NCI-H748 treated with DMSO at 0.1 percent for 48 hours (cell line): ENCODE measurements around the gene MECR.
"Not testable (repeated sequence)": the region's sequence is repeated elsewhere in the genome, so short reads cannot be mapped to it uniquely, and the experiment has no call there.

Source experiments
- DNase-seq: peaks from one replicate; lab custom pipeline; 2025; lab: John Stamatoyannopoulos, UW

MECR gene

GRCh38 chr1:29167904-29168303 is 62.8 kb downstream of the MECR start:
- no peak for DNase-seq

- DNase-seq = no peak
Measured at GRCh38 chr1:29166291-29166878, 64.3 kb downstream of the MECR start.

- no peak for DNase-seq
Measured at GRCh38 chr1:29164588-29164987, 66.1 kb downstream of the MECR start.

GRCh38 chr1:29162476-29163138 is 68.1 kb downstream of the MECR start:
- DNase-seq = no peak

DNA sequence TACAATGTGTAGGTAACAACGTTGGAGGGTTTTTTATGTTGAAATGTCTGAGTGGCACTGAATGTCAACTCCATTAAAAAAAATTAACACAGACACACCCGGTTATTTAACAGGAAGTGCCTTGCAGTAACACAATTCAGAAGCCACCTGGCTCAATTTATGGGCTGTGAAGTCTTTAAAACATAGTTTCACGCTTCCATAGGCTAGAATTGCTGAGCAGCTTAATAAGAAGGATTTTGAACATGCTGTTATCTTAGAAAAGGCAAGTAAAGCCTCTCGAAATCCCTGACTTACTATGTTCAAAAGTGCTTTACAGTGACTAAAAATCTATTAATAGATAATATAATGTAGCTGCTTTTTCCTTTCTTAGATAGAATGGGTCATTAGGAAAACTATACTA is 68.7 kb downstream of the MECR start:
- DNase-seq = no peak

DNA sequence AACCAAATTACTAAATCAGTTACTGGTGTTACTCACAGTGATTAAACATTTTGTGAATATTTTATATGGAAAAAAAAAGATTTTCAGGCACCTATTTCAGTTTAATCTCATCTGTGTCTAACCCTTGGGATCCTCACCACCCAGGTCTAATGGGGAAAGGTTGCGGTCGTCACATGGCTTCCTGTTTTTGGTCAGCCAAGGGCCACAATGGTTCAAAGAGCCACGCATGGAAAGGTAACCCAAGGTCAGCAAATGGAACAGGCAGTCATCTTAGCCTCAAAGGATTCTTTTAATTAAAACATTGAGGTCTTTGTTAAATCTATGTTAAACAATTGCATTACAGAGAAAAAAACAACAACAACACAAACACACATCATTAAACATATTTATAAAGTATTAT is 71.0 kb downstream of the MECR start:
- DNase-seq = no peak

GRCh38 chr1:29157269-29157601 is 73.5 kb downstream of the MECR start:
- no peak for DNase-seq

DNA sequence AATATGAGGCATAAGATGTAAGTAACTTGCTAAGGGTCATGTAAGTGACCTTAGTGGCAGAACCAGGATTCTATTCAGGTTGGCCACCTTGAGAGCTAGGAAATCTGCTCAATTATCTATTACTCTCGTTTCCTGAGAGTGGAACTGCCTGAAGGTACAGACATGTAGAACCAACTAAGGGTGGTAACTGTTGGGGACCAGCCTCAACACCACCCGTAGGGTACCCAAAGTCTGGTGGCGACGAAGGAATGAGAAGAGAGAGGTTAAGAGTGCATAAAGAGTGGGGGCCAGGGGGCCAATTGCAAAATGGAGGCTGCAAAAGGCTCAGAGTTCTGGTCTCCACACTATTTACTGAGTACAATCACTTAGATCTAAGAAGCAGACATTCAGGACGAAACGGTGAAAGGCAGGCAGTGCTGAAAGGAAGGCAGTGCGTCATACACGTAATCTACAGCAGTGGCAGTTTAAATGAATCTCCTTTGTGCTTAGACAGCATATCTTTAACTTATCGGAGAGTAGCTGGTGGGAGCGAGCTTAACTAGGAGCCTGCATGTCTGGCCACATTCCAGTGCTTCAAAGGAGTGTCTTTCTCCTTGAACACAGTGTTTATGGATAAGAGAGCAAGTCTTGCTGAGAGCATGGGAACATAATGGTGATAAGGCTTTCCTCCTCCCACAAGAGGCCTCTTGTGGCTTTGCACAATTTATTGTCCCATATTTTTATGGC is 74.0 kb downstream of the MECR start:
- no peak for DNase-seq

DNA sequence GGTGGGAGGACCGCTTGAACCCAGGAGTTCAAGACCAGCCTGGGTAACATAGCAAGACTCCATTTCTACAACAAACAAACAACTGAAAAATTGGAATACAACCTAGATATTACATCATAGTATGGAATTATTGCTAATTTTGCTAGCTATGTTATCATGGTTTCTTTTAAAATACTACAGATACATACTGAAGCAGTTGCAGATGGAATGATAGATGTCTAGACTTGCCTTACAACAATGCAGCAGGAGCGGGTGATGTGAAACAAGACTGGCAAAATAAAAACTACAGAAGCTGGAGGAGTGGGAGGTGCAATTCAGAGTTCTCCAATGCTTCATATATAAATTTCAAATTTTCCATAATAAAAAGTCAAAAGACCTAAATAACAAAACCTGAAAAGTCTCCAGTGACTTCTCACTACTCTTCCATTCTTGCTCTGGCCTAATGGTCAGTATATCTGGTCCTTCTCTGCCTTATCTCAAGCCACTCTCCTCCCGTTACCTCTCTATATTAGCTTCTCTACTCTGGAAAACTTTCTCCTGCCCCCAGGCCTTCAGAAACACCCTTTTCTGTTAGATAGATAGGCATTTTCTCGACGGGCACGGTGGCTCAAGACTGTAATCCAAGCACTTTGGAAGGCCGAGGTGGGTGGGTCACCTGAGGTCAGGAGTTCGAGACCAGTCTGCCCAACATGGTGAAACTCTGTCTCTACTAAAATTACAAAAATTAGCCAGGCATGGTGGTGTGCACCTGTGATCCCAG is 78.5 kb downstream of the MECR start:
- DNase-seq = no peak

GRCh38 chr1:29150346-29150745 is 80.4 kb downstream of the MECR start:
- not testable (repeated sequence) for DNase-seq

GRCh38 chr1:29148656-29149491 is 81.9 kb downstream of the MECR start:
- DNase-seq = no peak

DNA sequence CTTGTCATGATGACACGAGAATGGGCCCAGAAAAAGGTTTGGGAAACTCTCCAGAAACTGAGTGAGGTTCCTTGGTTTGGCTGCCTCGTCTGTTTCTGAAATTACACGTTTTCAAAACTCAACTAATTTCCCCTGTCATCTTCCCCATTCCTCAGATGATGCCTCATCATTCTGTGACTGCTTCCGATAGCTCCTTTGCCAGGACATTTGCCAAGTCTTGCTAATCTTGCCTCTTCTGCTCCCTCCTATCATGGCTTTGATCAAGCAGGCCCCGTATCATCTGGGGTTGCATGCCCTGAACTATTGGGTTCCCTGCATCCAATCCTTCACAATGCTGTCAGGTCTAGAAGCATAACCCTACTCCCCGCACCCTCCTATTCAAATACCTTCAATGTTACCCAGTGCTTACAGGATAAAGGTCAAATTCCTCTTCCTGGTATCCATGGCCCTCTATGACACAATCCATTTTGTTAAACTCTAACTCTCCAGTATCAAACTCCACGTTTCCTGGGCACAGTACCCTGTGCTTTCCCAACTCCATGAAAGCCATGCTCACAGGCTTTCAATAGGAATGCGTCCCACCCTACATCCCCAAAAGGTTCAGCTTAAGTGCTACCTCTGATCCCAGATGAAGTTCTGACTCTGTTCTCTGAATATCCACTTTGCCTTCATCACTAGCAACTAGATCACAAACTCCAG is 84.8 kb downstream of the MECR start:
- no peak for DNase-seq

- no peak for DNase-seq
Measured at GRCh38 chr1:29144178-29144577, 86.6 kb downstream of the MECR start.

DNA sequence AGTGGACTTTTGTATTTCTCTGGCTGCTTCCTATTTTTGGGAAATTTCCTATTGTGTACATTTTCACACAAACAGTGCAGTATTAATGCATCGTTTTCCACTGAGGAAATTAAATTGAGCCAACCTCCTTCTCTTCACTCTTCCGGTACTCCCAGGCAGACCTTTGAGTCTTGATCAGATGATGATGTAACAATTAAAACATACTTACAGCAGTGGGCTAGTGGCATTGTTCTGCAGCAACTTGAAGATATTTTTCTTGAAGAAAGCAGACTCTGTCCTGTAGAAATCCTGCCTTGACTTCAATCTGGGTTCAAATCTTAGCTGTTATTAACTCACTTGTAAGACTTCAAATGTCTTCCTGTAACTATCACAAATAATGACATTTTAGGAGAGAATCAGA is 88.0 kb downstream of the MECR start:
- no peak for DNase-seq
